Effector CD8-positive, alpha-beta T cell (primary cell): Measurements from ENCODE around the gene SORCS2.

ENCODE experiments used
- DNase-seq: peaks from one replicate; lab custom pipeline; 2025; lab: John Stamatoyannopoulos, UW

Gene SORCS2

DNA sequence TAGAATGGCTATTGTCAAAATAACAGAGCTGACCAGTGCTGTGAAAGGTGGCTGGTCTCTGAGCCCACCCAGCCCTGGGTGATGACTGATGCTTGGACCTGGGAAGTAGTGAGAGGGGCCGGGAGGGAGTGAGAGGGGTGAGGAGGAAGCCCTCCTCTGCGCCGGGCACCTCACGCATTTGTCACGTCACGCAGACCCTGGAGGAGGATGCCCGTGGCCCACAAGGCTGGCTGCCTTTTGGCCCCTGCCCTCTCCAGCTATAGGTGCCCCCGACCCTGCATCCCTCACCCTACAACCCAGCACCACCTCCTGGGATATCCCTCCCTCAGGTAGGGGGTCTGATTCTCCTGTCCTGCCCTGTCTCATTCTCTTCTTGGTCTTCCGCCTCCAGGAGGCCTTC is 539.9 kb downstream of the SORCS2 start:
- DNase-seq: no peak

DNA sequence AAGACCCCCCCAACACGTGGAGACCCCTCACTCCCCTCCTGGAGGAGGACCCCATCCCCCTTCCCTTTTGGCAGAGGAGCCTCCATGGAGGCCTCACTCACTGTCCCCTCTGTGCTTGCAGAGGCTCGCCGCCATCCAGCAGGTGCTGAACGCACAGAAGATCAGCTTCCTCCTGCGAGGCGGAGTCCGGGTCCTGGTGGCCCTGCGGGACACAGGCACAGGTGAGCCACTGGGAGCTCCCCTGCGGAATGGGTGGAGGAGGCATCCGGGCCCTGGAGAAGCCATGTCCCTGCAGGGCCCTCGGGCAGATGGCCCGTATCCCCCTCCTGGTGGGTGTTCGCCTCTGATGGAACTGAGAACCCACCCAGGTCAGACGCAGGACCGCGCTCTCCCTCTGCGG is 540.9 kb downstream of the SORCS2 start:
- DNase-seq: no peak

- DNase-seq: no peak
These were observed 541.7 kb downstream of the SORCS2 start for GRCh38 chr4:7733801-7734650.

DNA sequence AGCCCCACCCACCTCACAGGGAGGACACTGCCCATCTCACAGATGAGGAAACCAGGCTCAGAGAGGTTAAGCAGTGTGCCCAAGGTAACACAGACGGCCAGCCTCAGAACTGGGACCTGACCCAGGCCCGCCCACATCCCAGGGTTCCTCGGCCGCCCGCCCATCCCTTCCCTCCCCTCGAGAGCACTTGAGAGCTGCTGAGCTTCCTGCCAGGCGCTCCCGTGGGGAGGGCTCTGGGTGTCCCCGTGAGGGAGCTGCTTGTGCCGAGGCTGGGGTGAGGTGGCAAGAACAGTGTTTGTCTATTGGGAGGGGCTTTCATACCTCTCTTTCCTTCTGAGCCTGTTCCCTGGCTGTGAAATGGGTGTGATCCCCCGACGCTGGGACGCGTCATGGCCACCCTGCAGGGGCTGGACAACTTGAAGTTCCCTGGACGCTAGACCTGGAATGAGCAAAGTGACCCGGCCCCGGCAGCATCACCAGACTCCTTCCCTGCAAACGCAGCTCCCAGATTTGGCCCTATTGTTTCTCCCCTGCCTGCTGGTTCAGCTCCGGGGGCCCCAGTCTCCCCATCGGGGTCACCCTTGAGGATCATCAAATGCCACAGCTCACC is 542.4 kb downstream of the SORCS2 start:
- no peak for DNase-seq

DNA sequence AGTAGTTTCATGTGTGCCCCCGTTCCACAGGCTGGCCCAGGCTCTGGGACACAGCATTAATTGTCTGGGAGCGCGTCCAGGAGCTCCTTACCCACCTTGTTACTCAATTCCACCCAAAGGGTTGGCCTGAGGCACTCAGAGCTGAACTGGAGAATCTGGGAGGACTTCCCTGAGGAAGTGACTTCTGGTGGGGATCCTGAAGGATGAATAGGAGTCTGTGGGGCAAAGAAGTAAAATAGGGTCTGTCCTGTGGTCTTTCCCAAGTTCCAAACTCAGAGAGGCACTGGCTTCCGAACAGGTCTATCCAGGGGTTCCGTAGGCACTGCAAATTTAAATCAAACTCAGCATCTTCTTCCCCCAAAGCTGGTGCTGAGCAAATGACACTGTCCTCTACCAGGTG is 543.1 kb downstream of the SORCS2 start:
- DNase-seq: no peak

DNA sequence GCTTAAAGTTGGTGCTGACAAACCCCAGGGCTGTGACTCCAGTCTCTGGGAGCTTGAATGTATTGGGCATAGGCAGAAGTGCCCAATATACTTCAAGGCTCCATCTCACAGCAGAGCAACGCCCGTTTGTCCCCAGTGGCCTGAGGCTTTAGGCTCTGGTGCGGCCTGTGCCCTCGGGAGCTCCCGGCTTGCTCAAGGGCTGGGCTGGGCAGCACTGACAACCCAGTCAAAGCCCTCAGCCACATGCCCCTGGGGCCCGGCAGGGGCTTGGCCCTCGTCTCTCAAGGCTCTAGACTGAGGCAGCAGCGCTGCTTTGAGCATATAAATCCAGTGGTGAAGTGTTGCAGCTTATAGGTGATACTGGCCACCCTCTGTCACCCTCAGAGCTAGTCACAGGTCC is 543.6 kb downstream of the SORCS2 start:
- DNase-seq: no peak

DNA sequence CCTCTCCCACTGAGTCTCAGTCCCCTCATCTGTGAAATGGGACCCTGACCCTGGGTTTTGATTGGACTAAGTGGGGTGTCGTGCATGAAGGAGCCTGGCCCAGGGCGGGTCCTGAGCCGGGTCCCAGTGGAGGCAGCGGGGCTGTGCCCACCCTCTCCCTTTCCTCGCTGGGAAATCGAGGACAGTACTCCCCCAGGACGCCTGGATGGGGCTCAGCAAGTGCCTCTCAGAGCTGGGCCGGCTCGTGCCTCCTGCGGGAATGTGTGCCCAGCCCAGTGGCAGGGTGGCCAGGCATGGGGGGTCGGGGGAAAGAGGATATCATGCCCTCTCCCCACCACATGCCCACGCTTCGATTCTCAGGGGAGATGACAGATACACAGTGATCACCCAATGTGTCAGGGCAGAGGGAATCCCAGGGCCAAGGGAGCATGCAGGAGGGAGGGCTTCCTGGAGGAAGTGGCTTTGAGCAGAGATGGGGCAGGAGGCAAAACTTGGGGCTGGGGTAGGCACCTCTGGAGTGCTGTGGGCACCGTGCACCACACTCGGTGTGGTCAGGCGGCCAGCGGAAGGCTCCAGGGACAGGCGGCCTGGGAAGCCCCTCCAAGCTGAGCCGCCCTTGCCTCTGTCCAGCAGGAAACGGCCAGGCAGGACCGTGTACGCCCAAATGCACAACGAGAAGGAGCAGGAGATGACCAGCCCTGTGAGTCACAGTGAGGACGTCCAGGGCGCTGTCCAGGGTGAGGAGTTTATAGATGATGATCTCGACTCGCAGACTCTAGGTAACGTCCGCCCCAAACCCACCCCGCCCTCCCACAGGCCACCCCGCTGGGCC is 544.3 kb downstream of the SORCS2 start:
- no peak for DNase-seq

DNA sequence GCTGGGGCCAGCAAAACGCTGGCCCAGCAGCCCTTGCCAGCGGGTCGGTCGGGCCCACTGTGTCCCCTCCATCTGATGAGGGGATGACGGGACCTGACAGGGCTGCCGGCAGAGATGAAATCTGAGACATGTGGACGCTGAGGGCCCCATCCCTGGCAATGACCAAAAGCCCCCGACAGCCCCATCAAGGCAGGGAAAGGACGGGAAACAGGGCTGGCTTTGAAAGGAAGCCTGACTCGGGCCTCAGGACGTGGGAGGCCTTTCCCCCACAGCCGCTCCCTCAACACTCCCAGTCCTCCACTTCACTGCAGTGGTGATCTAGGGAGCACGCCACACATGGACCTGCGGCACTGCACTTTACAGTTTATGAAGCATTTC is 544.9 kb downstream of the SORCS2 start:
- DNase-seq: no peak

DNA sequence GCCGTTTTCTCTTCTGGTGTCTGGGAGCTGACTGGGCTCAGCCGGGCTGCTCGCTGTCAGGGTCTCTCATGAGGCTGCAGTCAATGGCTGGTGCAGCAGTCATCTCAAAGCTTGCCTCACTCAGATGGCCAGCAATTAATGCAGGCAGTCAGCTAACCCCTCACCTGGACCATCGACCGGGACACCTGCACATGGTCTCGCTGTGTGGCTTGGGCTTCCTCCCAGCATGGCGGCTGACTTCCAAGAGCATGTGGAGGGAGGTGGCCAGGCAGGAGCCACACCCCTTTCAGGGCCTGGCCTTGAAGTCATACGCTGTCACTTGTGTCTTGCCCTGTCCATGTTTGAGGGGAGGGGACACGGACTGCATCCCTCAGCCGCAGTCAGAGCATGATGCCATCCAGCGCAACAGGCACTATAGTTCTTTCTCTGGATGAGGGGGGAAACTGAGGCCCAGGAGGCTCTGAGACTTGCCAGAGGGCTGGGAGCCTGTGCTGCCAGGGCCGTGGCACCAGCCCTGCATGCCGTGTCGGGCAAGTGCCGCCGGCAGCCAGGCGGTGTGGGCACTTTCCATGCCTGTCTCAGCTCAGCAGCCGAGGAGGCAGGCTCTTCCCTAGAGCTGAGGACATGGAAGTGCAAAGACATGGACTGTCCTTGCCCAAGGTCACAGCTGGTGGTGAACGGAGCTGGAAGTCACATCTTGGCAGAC is 545.6 kb downstream of the SORCS2 start:
- no peak for DNase-seq

GRCh38 chr4:7738458-7739076 is 546.2 kb downstream of the SORCS2 start:
- no peak for DNase-seq

DNA sequence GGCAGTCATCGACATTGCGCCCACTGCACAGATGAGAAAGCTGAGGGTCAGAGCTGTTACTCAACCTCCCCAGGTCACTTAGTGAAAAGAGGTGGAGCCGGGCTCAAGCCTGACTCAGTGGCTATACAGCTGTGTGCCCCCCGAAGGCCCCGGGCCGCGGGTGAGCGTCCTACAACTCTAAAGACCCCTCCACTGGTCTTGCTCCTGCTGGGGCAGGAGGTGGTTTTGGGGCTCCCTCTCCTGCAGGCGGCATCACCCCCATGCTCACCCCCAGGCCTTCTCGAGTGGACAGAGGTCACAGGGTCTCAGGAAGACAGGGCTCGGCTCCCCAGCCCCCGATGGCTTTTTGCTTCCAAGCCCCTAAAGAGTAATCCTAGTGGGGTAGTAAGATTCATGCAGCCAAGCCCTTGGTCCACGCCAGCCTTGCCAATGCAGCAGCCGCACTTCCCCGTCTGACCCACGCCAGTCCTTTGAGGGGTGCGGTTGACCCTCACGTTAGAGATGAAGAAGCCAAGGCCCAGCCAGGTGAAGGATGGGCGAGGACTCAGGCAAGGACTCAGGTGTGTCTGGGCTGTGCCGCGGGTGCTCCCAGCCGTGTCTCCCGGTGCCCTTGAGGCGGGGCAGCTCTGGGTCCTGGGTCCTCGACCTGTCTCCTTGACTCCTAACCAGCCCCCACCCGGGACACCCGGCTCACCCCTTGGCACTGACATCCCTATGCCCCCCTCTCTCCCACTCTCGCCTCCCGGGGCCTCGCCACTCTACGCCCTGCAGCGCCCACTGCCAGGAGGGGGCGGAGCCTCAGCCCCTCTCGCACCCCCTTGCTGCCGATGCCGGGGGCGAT is 547.0 kb downstream of the SORCS2 start:
- no peak for DNase-seq

GRCh38 chr4:7739918-7740865 is 547.9 kb downstream of the SORCS2 start:
- DNase-seq: no peak

GRCh38 chr4:7740866-7741525 is 548.7 kb downstream of the SORCS2 start:
- DNase-seq: no peak

GRCh38 chr4:7741946-7742806 is 549.8 kb downstream of the SORCS2 start:
- DNase-seq: no peak

DNA sequence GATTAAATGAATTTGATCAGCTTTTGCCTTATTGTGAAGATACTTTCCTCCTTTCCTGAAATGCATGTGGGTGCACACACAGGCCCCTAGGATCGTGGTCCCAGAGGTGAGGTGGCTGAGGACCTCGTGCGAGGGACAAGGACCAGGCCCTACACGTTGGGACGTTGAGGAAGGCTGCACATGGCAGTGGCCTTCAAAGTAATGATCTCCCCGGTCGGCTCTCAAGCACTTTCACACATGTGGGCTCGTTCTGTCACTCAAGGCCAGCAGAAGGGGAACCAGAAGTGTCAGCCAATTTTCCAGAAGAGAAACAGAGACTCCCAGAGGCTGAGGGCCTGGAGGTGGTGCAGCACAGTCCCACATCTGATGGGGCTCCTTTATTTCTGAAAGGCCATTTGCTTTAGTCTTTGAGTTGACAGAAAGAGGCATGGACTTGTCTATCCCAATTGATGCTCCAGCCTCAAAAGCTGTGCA is 550.5 kb downstream of the SORCS2 start:
- no peak for DNase-seq

DNA sequence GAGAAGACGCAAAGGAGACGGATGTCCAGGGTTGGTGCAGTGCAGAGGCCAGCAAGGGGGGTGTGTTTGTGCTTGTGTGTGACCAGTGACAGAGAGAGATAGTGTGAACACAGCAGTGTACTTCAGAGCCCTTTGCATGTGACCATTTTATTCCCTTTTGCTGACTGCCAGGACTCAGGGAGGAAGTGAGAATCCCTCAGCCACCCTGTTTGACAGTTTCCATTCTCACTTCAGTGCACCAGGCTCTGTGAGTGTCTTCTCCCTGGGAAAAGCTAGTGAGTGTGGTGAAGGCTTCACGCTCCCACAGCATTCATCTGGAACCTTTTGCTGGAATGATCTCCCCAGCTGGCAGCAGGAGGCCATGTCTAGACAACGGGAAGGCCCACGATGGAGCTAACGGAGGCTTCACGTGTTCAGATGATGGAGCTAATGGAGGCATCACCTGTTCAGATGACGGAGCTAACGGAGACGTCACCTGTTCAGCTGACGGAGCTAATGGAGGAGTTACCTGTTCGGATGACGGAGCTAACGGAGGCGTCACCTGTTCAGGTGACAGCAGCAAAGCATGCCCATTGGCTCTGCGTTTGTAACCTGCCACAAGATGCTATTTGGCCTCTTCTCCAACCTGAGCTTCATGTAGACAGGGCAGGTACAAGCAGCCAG is 551.9 kb downstream of the SORCS2 start:
- DNase-seq: no peak

DNA sequence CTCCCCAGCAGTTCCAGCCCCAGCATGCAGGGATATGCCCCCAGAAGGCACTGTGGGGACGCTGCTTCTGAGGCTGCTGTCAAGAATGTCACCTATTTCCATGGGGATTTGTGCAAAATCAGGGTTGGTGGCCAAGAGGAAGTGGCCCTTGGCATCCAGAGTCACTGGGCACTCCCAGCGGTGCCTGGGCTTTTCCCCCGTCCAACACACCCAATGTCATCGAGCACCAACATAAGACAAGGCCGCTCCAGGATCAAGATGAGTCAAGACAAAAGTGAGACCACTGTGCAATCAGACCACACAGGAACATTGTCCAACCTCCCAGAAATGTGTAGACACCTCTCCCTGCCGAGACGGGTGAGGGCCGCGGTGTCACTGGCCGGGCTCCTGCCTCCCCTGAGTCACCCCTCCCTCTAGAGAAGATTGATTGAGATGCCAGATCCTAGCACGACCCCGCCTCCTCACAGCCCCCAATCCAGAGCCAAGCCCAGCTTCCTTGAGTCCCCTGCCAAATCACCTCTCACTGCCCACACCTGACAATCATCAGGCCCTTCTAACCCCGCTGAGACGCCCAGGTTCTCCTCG is 553.1 kb downstream of the SORCS2 start:
- no peak for DNase-seq
